Fibroblast of peridontal ligament (primary cell): Measurements from ENCODE around the gene NR1D1.

Experiments used
- DNase-seq: peaks from one replicate; pipeline ENCODE4 v3.0.0-alpha.2; 2010; ENCODE audit errors: extremely low read depth

The NR1D1 gene

GRCh38 chr17:40097087-40097486, 3.3 kb downstream of the NR1D1 start:
- DNase-seq, result no peak

- DNase-seq, result no peak
These were observed 4.2 kb downstream of the NR1D1 start for GRCh38 chr17:40095944-40096791.

GRCh38 chr17:40095351-40095943, 4.9 kb downstream of the NR1D1 start:
- DNase-seq, result no peak

GRCh38 chr17:40094874-40095273, 5.5 kb downstream of the NR1D1 start:
- no peak for DNase-seq

- DNase-seq, result no peak
These were observed 6.7 kb downstream of the NR1D1 start for GRCh38 chr17:40093580-40094201.

- DNase-seq, result no peak
These were observed 7.3 kb downstream of the NR1D1 start for GRCh38 chr17:40093005-40093579.

GRCh38 chr17:40092581-40092980, 7.8 kb downstream of the NR1D1 start:
- DNase-seq, result peak; percentile 30

GRCh38 chr17:40091691-40092397, 8.5 kb downstream of the NR1D1 start:
- DNase-seq, result no peak

- no peak for DNase-seq
These were observed 9.9 kb downstream of the NR1D1 start for GRCh38 chr17:40090237-40091119.

GRCh38 chr17:40089077-40089895, 11.1 kb downstream of the NR1D1 start:
- no peak for DNase-seq

GRCh38 chr17:40087903-40088718, 12.3 kb downstream of the NR1D1 start:
- no peak for DNase-seq

GRCh38 chr17:40087049-40087794, 13.2 kb downstream of the NR1D1 start:
- DNase-seq, result no peak

- peak; percentile 43 for DNase-seq
These were observed 14.0 kb downstream of the NR1D1 start for GRCh38 chr17:40086150-40087044.

- DNase-seq, result no peak
These were observed 15.9 kb downstream of the NR1D1 start for GRCh38 chr17:40084477-40084876.

- no peak for DNase-seq
These were observed 20.8 kb downstream of the NR1D1 start for GRCh38 chr17:40079545-40079944.

GRCh38 chr17:40076591-40076990, 23.8 kb downstream of the NR1D1 start:
- no peak for DNase-seq

GRCh38 chr17:40075942-40076498, 24.4 kb downstream of the NR1D1 start:
- no peak for DNase-seq
